Chondrocyte (in vitro differentiated cells): ENCODE data around the gene SHB. TPM values are rescaled to one million over a fixed set of nuclear protein-coding genes. Genes with fewer than 3 reads are reported as not detected.
A peak's percentile ranks its signal among the peaks of the same experiment; 100 is the strongest.
"Not testable (repeated sequence)": the region's sequence is repeated elsewhere in the genome, so short reads cannot be mapped to it uniquely, and the experiment has no call there.

ENCODE experiments used
- DNase-seq: peaks from one replicate; pipeline ENCODE4 v3.0.0; 2021; ENCODE audit warnings: mixed read lengths, low spot score
- H3K27ac Mint-ChIP-seq: one replicate; pipeline ENCODE4 v1.8.0; 2021; ENCODE audit warnings: mild to moderate bottlenecking, moderate library complexity, mixed read lengths; ENCODE audit not compliant: unreplicated experiment
- H3K27me3 Mint-ChIP-seq: 2 replicates; pipeline ENCODE4 v1.8.0; 2021; ENCODE audit warnings: low read depth, mixed read lengths
- H3K36me3 Mint-ChIP-seq: 2 replicates; pipeline ENCODE4 v1.8.0; 2021; ENCODE audit warnings: low read depth, mixed read lengths
- H3K4me1 Mint-ChIP-seq: 2 replicates; pipeline ENCODE4 v1.8.0; 2021; ENCODE audit warnings: low read depth, mild to moderate bottlenecking, mixed read lengths
- H3K4me3 Mint-ChIP-seq: one replicate; pipeline ENCODE4 v1.8.0; 2021; ENCODE audit warnings: mild to moderate bottlenecking, moderate library complexity, mixed read lengths; ENCODE audit not compliant: unreplicated experiment
- H3K9me3 Mint-ChIP-seq: 2 replicates; pipeline ENCODE4 v1.8.0; 2021; ENCODE audit warnings: low read depth, mixed read lengths
- CTCF ChIP-seq: fragments of 200-600 bp; sonication (generic); IDR thresholded peaks from 2 replicates; pipeline ENCODE4 v1.5.0; 2021; ENCODE audit warnings: antibody characterized with exemption, mild to moderate bottlenecking, moderate library complexity
- total RNA-seq: library from RNA; stranded (reverse); gene quantifications from 3 replicates; pipeline ENCODE4 v1.2.1, GENCODE V29; 2021

SHB gene
- total RNA-seq, 1 donor from 2014 or later: 23.8 TPM

- H3K4me1 Mint-ChIP-seq: peaks cover 45% of the 10 kb centered on the region
- no peak for TF ChIP-seq CTCF
- no peak overlapping the region for H3K27ac Mint-ChIP-seq
- no peaks in the 10 kb centered on the region for H3K27me3 Mint-ChIP-seq
- no peak overlapping the region for H3K4me3 Mint-ChIP-seq
- no peaks in the 10 kb centered on the region for H3K9me3 Mint-ChIP-seq
- no peaks in the 10 kb centered on the region for H3K36me3 Mint-ChIP-seq
- no peak for DNase-seq
Observed at GRCh38 chr9:38051780-38052546, 17.1 kb downstream of the SHB start.

GRCh38 chr9:38048316-38048969 lies 20.6 kb downstream of the SHB start:
- peak; percentile 22 for DNase-seq
- Mint-ChIP-seq H3K36me3 (no peaks in the 10 kb centered on the region), H3K4me1 (peaks cover 49% of the 10 kb centered on the region), H3K27ac (peak overlapping the region; percentile 95), H3K4me3 (peak overlapping the region; percentile 46), H3K9me3 (no peaks in the 10 kb centered on the region), H3K27me3 (no peaks in the 10 kb centered on the region)
- TF ChIP-seq CTCF: no peak

GRCh38 chr9:38047301-38048251 lies 21.5 kb downstream of the SHB start:
- no peaks in the 10 kb centered on the region for H3K27me3 Mint-ChIP-seq
- DNase-seq: peak; percentile 47
- no peaks in the 10 kb centered on the region for H3K36me3 Mint-ChIP-seq
- H3K4me1 Mint-ChIP-seq: peaks cover 52% of the 10 kb centered on the region
- H3K4me3 Mint-ChIP-seq: peak overlapping the region; percentile 46
- no peaks in the 10 kb centered on the region for H3K9me3 Mint-ChIP-seq
- peak overlapping the region; percentile 95 for H3K27ac Mint-ChIP-seq
- no peak for TF ChIP-seq CTCF

- peak overlapping the region; percentile 95 for H3K27ac Mint-ChIP-seq
- H3K27me3 Mint-ChIP-seq: no peaks in the 10 kb centered on the region
- no peaks in the 10 kb centered on the region for H3K36me3 Mint-ChIP-seq
- peaks cover 48% of the 10 kb centered on the region for H3K4me1 Mint-ChIP-seq
- TF ChIP-seq CTCF: no peak
- DNase-seq: no peak
- peak overlapping the region; percentile 46 for H3K4me3 Mint-ChIP-seq
- no peaks in the 10 kb centered on the region for H3K9me3 Mint-ChIP-seq
Observed at GRCh38 chr9:38046661-38047300, 22.2 kb downstream of the SHB start.

GRCh38 chr9:38045939-38046338 lies 23.1 kb downstream of the SHB start:
- not testable (repeated sequence) for H3K27me3 Mint-ChIP-seq, H3K36me3 Mint-ChIP-seq, DNase-seq, H3K9me3 Mint-ChIP-seq, H3K4me3 Mint-ChIP-seq
- Mint-ChIP-seq H3K27ac (peak overlapping the region; percentile 95), H3K4me1 (peaks cover 45% of the 10 kb centered on the region)
